Activated T-cell treated with anti-CD3 and anti-CD28 coated beads, Interleukin-2, amount 50 U/mL, for 4 hours (primary cell): ENCODE data around the gene IL12RB1. TPM values are rescaled to one million over a fixed set of nuclear protein-coding genes. Genes with fewer than 3 reads are reported as not detected.

Experiments
- ATAC-seq, 2 donors: fragments of 200-7000 bp; cut with Tn5 transposase; one replicate each; pipeline ENCODE4 v1.10.0; 2021
- DNase-seq: peaks from one replicate; pipeline ENCODE4 v3.0.0-alpha.2; 2020
- H3K27me3 Mint-ChIP-seq: one replicate; pipeline ENCODE4 v1.8.0; 2021; ENCODE audit warnings: low read depth, mixed read lengths
- H3K36me3 Mint-ChIP-seq: one replicate; pipeline ENCODE4 v1.8.0; 2022; ENCODE audit warnings: mixed read lengths; ENCODE audit not compliant: insufficient read depth
- H3K4me1 Mint-ChIP-seq: one replicate; pipeline ENCODE4 v1.8.0; 2021; ENCODE audit warnings: low read depth, mixed read lengths
- H3K4me3 Mint-ChIP-seq: one replicate; pipeline ENCODE4 v1.8.0; 2021; ENCODE audit warnings: mild to moderate bottlenecking, moderate library complexity, mixed read lengths
- H3K9me3 Mint-ChIP-seq: one replicate; pipeline ENCODE4 v1.8.0; 2021; ENCODE audit warnings: mixed read lengths
- total RNA-seq, 3 donors: library from RNA; stranded (reverse); gene quantifications; one replicate each; pipeline ENCODE4 v1.2.1, GENCODE V29; 2021

IL12RB1 gene
- total RNA-seq, 3 donors from 2014 or later: 10.4 to 16.1 (median 14.8) TPM

- no peak for ATAC-seq
- Mint-ChIP-seq H3K9me3 (no peaks in the 10 kb centered on the region), H3K4me1 (peaks cover 63% of the 10 kb centered on the region), H3K27me3 (no peaks in the 10 kb centered on the region), H3K36me3 (peaks cover 11% of the 10 kb centered on the region), H3K4me3 (peak overlapping the region; percentile 92)
- DNase-seq: no peak
Observed at GRCh38 chr19:18085702-18086457, 854 bp downstream of the IL12RB1 start.

GRCh38 chr19:18083929-18084684, 2.6 kb downstream of the IL12RB1 start:
- Mint-ChIP-seq H3K4me1 (peaks cover 45% of the 10 kb centered on the region), H3K4me3 (no peak overlapping the region), H3K9me3 (no peaks in the 10 kb centered on the region), H3K27me3 (no peaks in the 10 kb centered on the region), H3K36me3 (peaks cover 16% of the 10 kb centered on the region)
- DNase-seq (no peak), ATAC-seq (no peak)

GRCh38 chr19:18074192-18074591, 12.5 kb downstream of the IL12RB1 start:
- DNase-seq (no peak), ATAC-seq (no peak)
- peaks cover 27% of the 10 kb centered on the region for H3K36me3 Mint-ChIP-seq
- H3K27me3 Mint-ChIP-seq: no peaks in the 10 kb centered on the region
- H3K9me3 Mint-ChIP-seq: no peaks in the 10 kb centered on the region
- H3K4me1 Mint-ChIP-seq: peaks cover 10% of the 10 kb centered on the region
- H3K4me3 Mint-ChIP-seq: no peak overlapping the region

- ATAC-seq (no peak), DNase-seq (no peak)
- Mint-ChIP-seq H3K9me3 (no peaks in the 10 kb centered on the region), H3K4me1 (peaks cover 10% of the 10 kb centered on the region), H3K27me3 (no peaks in the 10 kb centered on the region), H3K4me3 (no peak overlapping the region), H3K36me3 (peaks cover 26% of the 10 kb centered on the region)
Observed at GRCh38 chr19:18073197-18073596, 13.5 kb downstream of the IL12RB1 start.

- ATAC-seq (no peak), DNase-seq (no peak)
- Mint-ChIP-seq H3K9me3 (no peaks in the 10 kb centered on the region), H3K4me3 (no peak overlapping the region), H3K4me1 (peaks cover 10% of the 10 kb centered on the region), H3K27me3 (no peaks in the 10 kb centered on the region), H3K36me3 (peaks cover 20% of the 10 kb centered on the region)
Observed at GRCh38 chr19:18072335-18072734, 14.4 kb downstream of the IL12RB1 start.

- H3K9me3 Mint-ChIP-seq: no peaks in the 10 kb centered on the region
- peaks cover 14% of the 10 kb centered on the region for H3K36me3 Mint-ChIP-seq
Observed at GRCh38 chr19:18070181-18070580, 16.6 kb downstream of the IL12RB1 start.

GRCh38 chr19:18069383-18069782, 17.4 kb downstream of the IL12RB1 start:
- DNase-seq: no peak
- H3K4me1 Mint-ChIP-seq: peaks cover 10% of the 10 kb centered on the region
- H3K27me3 Mint-ChIP-seq: no peaks in the 10 kb centered on the region
- H3K9me3 Mint-ChIP-seq: no peaks in the 10 kb centered on the region
- no peak overlapping the region for H3K4me3 Mint-ChIP-seq
- no peak for ATAC-seq
- H3K36me3 Mint-ChIP-seq: peaks cover 20% of the 10 kb centered on the region

More at GRCh38 chr19:18070181-18070580, 16.6 kb downstream of the IL12RB1 start:
- no peak overlapping the region for H3K4me3 Mint-ChIP-seq
- peaks cover 10% of the 10 kb centered on the region for H3K4me1 Mint-ChIP-seq
- no peaks in the 10 kb centered on the region for H3K27me3 Mint-ChIP-seq
- DNase-seq: no peak
- no peak for ATAC-seq

- H3K36me3 Mint-ChIP-seq: peaks cover 15% of the 10 kb centered on the region
- H3K4me1 Mint-ChIP-seq: peaks cover 5% of the 10 kb centered on the region
- no peaks in the 10 kb centered on the region for H3K27me3 Mint-ChIP-seq
- H3K4me3 Mint-ChIP-seq: no peak overlapping the region
- DNase-seq: no peak
- H3K9me3 Mint-ChIP-seq: no peaks in the 10 kb centered on the region
- no peak for ATAC-seq
Observed at GRCh38 chr19:18068395-18068794, 18.3 kb downstream of the IL12RB1 start.

GRCh38 chr19:18065173-18065495, 21.6 kb downstream of the IL12RB1 start:
- Mint-ChIP-seq H3K9me3 (no peaks in the 10 kb centered on the region), H3K4me1 (no peaks in the 10 kb centered on the region), H3K27me3 (no peaks in the 10 kb centered on the region), H3K36me3 (peaks cover 17% of the 10 kb centered on the region), H3K4me3 (no peak overlapping the region)
- DNase-seq (no peak), ATAC-seq (no peak)

- H3K4me3 Mint-ChIP-seq: no peak overlapping the region
- H3K27me3 Mint-ChIP-seq: no peaks in the 10 kb centered on the region
- H3K36me3 Mint-ChIP-seq: peaks cover 17% of the 10 kb centered on the region
- H3K4me1 Mint-ChIP-seq: peaks cover 4% of the 10 kb centered on the region
- DNase-seq: no peak
- no peaks in the 10 kb centered on the region for H3K9me3 Mint-ChIP-seq
- no peak for ATAC-seq
Observed at GRCh38 chr19:18063463-18063862, 23.3 kb downstream of the IL12RB1 start.

- no peak for ATAC-seq
- no peak for DNase-seq
- Mint-ChIP-seq H3K4me1 (peaks cover 10% of the 10 kb centered on the region), H3K9me3 (no peaks in the 10 kb centered on the region), H3K4me3 (no peak overlapping the region), H3K36me3 (peaks cover 17% of the 10 kb centered on the region), H3K27me3 (no peaks in the 10 kb centered on the region)
Observed at GRCh38 chr19:18062028-18062427, 24.7 kb downstream of the IL12RB1 start.

GRCh38 chr19:18060472-18060871, 26.3 kb downstream of the IL12RB1 start:
- H3K27me3 Mint-ChIP-seq: no peaks in the 10 kb centered on the region
- H3K4me1 Mint-ChIP-seq: peaks cover 10% of the 10 kb centered on the region

GRCh38 chr19:18059902-18060301, 26.8 kb downstream of the IL12RB1 start:
- no peak for DNase-seq

More at GRCh38 chr19:18060472-18060871, 26.3 kb downstream of the IL12RB1 start:
- H3K36me3 Mint-ChIP-seq: peaks cover 17% of the 10 kb centered on the region
- ATAC-seq: no peak
- H3K9me3 Mint-ChIP-seq: no peaks in the 10 kb centered on the region
- H3K4me3 Mint-ChIP-seq: no peak overlapping the region
- DNase-seq: no peak

GRCh38 chr19:18059297-18059696, 27.4 kb downstream of the IL12RB1 start:
- Mint-ChIP-seq H3K27me3 (no peaks in the 10 kb centered on the region), H3K36me3 (peaks cover 10% of the 10 kb centered on the region), H3K4me3 (no peak overlapping the region), H3K4me1 (peaks cover 10% of the 10 kb centered on the region), H3K9me3 (no peaks in the 10 kb centered on the region)
- ATAC-seq (no peak), DNase-seq (no peak)

More at GRCh38 chr19:18059902-18060301, 26.8 kb downstream of the IL12RB1 start:
- peaks cover 10% of the 10 kb centered on the region for H3K4me1 Mint-ChIP-seq
- no peaks in the 10 kb centered on the region for H3K27me3 Mint-ChIP-seq
- no peak overlapping the region for H3K4me3 Mint-ChIP-seq
- H3K9me3 Mint-ChIP-seq: no peaks in the 10 kb centered on the region
- ATAC-seq: no peak
- peaks cover 13% of the 10 kb centered on the region for H3K36me3 Mint-ChIP-seq
